Right lobe of liver (tissue), 4 donors: ENCODE results near the gene HOXA3.

Experiments used
- CTCF ChIP-seq, 4 donors: fragments of 200-600 bp in 3 of 4; fragments of 450-650 bp in 1 of 4; IDR thresholded peaks; one replicate each; pipeline versions ENCODE4 v1.5.1 to v1.8.0; 2016 to 2022; ENCODE audit warnings: antibody characterized with exemption in 4 of 4, mild to moderate bottlenecking in 2 of 4
- POLR2A ChIP-seq: fragments of 450-650 bp; IDR thresholded peaks from one replicate; pipeline ENCODE4 v1.6.1; 2017; ENCODE audit warnings: antibody characterized with exemption, mild to moderate bottlenecking
- donor health status: DM: no; HTN: no; CAD: no.
- donor health status: DM: no; HTN: no; CAD: no.
- donor health status: DM: no; HTN: yes; CAD: no.

- TF ChIP-seq CTCF (IDR thresholded peaks at IDR 0.05) (no peak), POLR2A (no peak)
These were observed 29.3 kb downstream of the HOXA3 start for GRCh38 chr7:27123007-27123476.
